Bronchial epithelial cell (primary cell): ENCODE measurements around the gene FUS. TPM values are rescaled to one million over a fixed set of nuclear protein-coding genes. Genes with fewer than 3 reads are reported as not detected.

Experiments used
- DNase-seq: peaks from one replicate; pipeline ENCODE4 v3.0.0-alpha.2; 2010; ENCODE audit warnings: low read depth
- FAIRE-seq: peaks from 2 replicates; lab custom pipeline; 2011; peaks lifted over from hg19 to GRCh38; lab: Jason Lieb, UNC
- H3K27me3 ChIP-seq: 2 replicates; pipeline ENCODE4 v1.5.1; 2011; ENCODE audit warnings: low read length; ENCODE audit not compliant: control insufficient read depth, insufficient read depth
- H3K36me3 ChIP-seq: 2 replicates; pipeline ENCODE4 v1.5.1; 2011; ENCODE audit warnings: low read length; ENCODE audit not compliant: control insufficient read depth, insufficient read depth
- H3K4me3 ChIP-seq: 2 replicates; pipeline ENCODE4 v1.5.1; 2011; ENCODE audit warnings: mild to moderate bottlenecking, low read depth, low read length, control low read depth
- total RNA-seq: library from RNA; depleted of rRNA; stranded (reverse); fragments of >200 nt; gene quantifications from 2 replicates; pipeline ENCODE4 v1.2.1, GENCODE V29; 2014
- TF ChIP-seq, protein P1 (sequence below): IDR thresholded peaks from 2 replicates; pipeline ENCODE4 v1.5.1; 2011; ENCODE audit warnings: mild to moderate bottlenecking, moderate library complexity, low read length, control low read depth, inconsistent platforms; ENCODE audit not compliant: insufficient read depth, severe bottlenecking

FUS gene
- total RNA-seq, 1 donor from 2014 or later = 25.0 TPM

GRCh38 chr16:31214708-31215286, 34.9 kb downstream of the FUS start:
- Histone ChIP-seq H3K36me3 (no peaks in the 10 kb centered on the region), H3K4me3 (peak overlapping the region; percentile 29), H3K27me3 (peaks cover 25% of the 10 kb centered on the region)
- TF ChIP-seq, protein P1, sequence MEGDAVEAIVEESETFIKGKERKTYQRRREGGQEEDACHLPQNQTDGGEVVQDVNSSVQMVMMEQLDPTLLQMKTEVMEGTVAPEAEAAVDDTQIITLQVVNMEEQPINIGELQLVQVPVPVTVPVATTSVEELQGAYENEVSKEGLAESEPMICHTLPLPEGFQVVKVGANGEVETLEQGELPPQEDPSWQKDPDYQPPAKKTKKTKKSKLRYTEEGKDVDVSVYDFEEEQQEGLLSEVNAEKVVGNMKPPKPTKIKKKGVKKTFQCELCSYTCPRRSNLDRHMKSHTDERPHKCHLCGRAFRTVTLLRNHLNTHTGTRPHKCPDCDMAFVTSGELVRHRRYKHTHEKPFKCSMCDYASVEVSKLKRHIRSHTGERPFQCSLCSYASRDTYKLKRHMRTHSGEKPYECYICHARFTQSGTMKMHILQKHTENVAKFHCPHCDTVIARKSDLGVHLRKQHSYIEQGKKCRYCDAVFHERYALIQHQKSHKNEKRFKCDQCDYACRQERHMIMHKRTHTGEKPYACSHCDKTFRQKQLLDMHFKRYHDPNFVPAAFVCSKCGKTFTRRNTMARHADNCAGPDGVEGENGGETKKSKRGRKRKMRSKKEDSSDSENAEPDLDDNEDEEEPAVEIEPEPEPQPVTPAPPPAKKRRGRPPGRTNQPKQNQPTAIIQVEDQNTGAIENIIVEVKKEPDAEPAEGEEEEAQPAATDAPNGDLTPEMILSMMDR = no peak
- FAIRE-seq (no peak), DNase-seq (no peak)

GRCh38 chr16:31215287-31216162, 35.6 kb downstream of the FUS start:
- peaks cover 24% of the 10 kb centered on the region for H3K27me3 ChIP-seq
- peak overlapping the region; percentile 29 for H3K4me3 ChIP-seq
- TF ChIP-seq, protein P1 = no peak
- H3K36me3 ChIP-seq = no peaks in the 10 kb centered on the region
- no peak for FAIRE-seq
- peak; percentile 40 for DNase-seq

GRCh38 chr16:31216422-31217135, 36.6 kb downstream of the FUS start, which contains the start of gene PYDC1:
Gene PYDC1, minus strand, starts transcription at chr16:31217135. Its CDS starts 107 bp downstream, at chr16:31217028.
- Histone ChIP-seq H3K27me3 (peaks cover 24% of the 10 kb centered on the region), H3K4me3 (no peak within 1 kb of the TSS), H3K36me3 (no peaks in the 10 kb centered on the region)
- DNase-seq (no peak), FAIRE-seq (no peak)
- TF ChIP-seq, protein P1 = no peak

DNA sequence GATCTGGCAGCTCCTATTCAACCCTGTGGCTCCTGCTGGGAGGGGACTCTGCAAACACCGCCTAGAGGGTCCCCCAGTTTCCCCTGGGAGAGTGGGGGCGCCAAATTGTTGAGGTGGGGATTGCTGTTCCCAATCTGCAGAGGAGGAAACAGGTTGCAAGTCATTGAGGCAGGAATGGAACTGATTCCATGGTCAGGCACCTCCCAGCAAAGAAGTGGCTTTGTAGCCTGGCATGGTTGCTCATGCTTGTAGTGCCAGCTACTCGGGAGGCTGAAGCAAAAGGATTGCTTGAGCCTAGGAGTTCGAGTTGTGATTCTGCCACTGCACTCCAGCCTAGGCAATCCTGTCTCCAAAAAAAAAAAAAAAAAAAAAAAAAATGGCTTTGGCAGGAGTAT, 37.2 kb downstream of the FUS start:
- Histone ChIP-seq H3K36me3 (no peaks in the 10 kb centered on the region), H3K4me3 (no peak overlapping the region), H3K27me3 (peaks cover 24% of the 10 kb centered on the region)
- no peak for DNase-seq
- FAIRE-seq = no peak
- TF ChIP-seq, protein P1 = no peak

DNA sequence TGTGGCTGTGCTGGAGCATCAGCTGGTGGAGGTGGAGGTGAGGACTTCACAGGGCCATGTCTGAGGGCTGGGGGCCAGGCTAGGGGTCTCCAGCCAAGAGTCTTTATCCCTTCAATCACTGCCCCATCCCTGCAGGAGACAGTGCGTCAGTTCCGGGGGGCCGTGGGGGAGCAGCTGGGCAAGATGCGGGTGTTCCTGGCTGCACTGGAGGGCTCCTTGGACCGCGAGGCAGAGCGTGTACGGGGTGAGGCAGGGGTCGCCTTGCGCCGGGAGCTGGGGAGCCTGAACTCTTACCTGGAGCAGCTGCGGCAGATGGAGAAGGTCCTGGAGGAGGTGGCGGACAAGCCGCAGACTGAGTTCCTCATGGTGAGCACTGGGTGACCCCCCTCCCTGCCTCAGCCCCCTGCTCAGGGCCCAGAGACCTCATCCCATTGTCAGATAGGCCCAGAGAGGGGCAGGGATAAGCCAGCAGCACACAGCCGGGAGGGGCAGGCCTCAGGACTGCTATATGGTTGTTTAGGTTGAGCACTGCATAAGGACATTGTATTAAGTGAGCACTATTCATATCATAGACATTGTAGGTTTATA, 39.3 kb downstream of the FUS start:
- TF ChIP-seq, protein P1 = no peak
- Histone ChIP-seq H3K4me3 (no peak overlapping the region), H3K27me3 (peaks cover 21% of the 10 kb centered on the region), H3K36me3 (no peaks in the 10 kb centered on the region)
- FAIRE-seq (no peak), DNase-seq (no peak)
